Effector memory CD8-positive, alpha-beta T cell (primary cell): ENCODE data around the gene SRD5A3.
A peak's percentile ranks its signal among the peaks of the same experiment; 100 is the strongest.

ENCODE experiments used
- ATAC-seq: fragments of 150-1000 bp; cut with Tn5 transposase; replicated peaks from 2 replicates; pipeline ENCODE4 v1.10.0; 2021; ENCODE audit warnings: mild to moderate bottlenecking, moderate library complexity
- DNase-seq, 3 experiments: peaks; one replicate each; pipeline ENCODE4 v3.0.0; 2021
- H3K27ac Mint-ChIP-seq, 2 donors: one replicate each; pipeline ENCODE4 v1.8.0; 2022; ENCODE audit warnings: mild to moderate bottlenecking in 2 of 2, mixed read lengths in 2 of 2, moderate library complexity in 2 of 2
- H3K27me3 Mint-ChIP-seq, 2 donors: one replicate each; pipeline ENCODE4 v1.8.0; 2022; ENCODE audit warnings: mixed read lengths in 2 of 2
- H3K36me3 Mint-ChIP-seq: one replicate; pipeline ENCODE4 v1.8.0; 2022; ENCODE audit warnings: mild to moderate bottlenecking, moderate library complexity, mixed read lengths; ENCODE audit not compliant: insufficient read depth
- H3K4me1 Mint-ChIP-seq, 2 donors: one replicate each; pipeline ENCODE4 v1.8.0; 2022; ENCODE audit warnings: low read depth in 2 of 2, mixed read lengths in 2 of 2
- H3K4me3 Mint-ChIP-seq, 2 donors: one replicate each; pipeline ENCODE4 v1.8.0; 2022; ENCODE audit warnings: mild to moderate bottlenecking in 2 of 2, mixed read lengths in 2 of 2, moderate library complexity in 2 of 2
- H3K9me3 Mint-ChIP-seq, 2 donors: one replicate each; pipeline ENCODE4 v1.8.0; 2022; ENCODE audit warnings: mixed read lengths in 2 of 2

The SRD5A3 gene

DNA sequence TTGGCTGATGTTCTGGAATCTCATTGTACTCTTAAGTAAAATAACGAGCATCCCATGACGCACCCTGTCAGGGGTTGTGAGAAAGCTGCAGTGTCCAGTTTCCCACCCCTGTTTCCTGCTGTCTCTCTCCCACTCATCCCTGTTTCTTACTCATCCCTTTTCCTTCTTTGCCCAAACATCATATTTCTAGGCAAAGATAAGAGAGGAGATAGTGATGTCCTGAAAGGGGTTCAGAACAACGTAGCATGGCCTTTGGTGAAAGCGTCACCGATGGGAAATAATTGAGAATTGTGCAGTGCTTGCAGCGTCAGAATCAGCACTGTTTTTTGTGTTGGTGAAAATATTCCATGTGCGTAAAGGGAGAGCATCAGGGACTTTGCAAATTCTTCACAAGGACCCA lies 26.2 kb downstream of the SRD5A3 start:
- Mint-ChIP-seq H3K36me3 (no peaks in the 10 kb centered on the region), H3K27ac (no peak overlapping the region), H3K4me1 (no peaks in the 10 kb centered on the region), H3K9me3 (no peaks in the 10 kb centered on the region), H3K4me3 (no peak overlapping the region), H3K27me3 (no peaks in the 10 kb centered on the region)
- ATAC-seq (no peak), DNase-seq (no peak)

DNA sequence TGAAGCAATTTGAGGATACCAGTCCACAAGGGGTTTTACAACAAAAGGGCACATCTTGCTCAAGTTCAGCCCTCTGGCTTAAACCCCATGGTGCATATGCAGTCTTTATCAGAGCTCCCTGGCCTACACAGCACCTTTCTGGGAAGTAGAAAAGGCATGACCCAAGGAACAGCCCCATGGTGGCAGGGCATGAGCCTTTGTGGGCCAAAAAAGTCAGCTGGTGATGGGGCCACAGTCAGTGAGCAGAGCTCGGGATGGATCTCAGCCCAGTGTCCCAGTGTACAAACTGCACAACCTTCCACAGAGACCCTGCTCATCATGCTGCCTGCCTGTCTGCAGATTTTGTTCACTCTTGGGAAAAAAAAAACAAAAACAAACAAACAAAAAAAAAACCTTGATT lies 27.4 kb downstream of the SRD5A3 start:
- H3K27me3 Mint-ChIP-seq: no peaks in the 10 kb centered on the region
- no peak for DNase-seq
- H3K9me3 Mint-ChIP-seq: no peaks in the 10 kb centered on the region
- H3K4me1 Mint-ChIP-seq: no peaks in the 10 kb centered on the region
- H3K27ac Mint-ChIP-seq: no peak overlapping the region
- no peaks in the 10 kb centered on the region for H3K36me3 Mint-ChIP-seq
- H3K4me3 Mint-ChIP-seq: no peak overlapping the region
- no peak for ATAC-seq

- ATAC-seq: no peak
- H3K4me3 Mint-ChIP-seq: no peak overlapping the region
- H3K36me3 Mint-ChIP-seq: no peaks in the 10 kb centered on the region
- no peaks in the 10 kb centered on the region for H3K27me3 Mint-ChIP-seq
- H3K27ac Mint-ChIP-seq: no peak overlapping the region
- no peak for DNase-seq
- H3K9me3 Mint-ChIP-seq: no peaks in the 10 kb centered on the region
- no peaks in the 10 kb centered on the region for H3K4me1 Mint-ChIP-seq
These were observed 30.7 kb downstream of the SRD5A3 start for GRCh38 chr4:55376698-55377097.

GRCh38 chr4:55378617-55379467 lies 32.8 kb downstream of the SRD5A3 start:
- H3K36me3 Mint-ChIP-seq: no peaks in the 10 kb centered on the region
- ATAC-seq (no peak), DNase-seq (no peak)
- H3K4me3 Mint-ChIP-seq: no peak overlapping the region
- H3K27ac Mint-ChIP-seq: peak overlapping the region in 1 of 2 donors; percentile 1
- H3K4me1 Mint-ChIP-seq: no peaks in the 10 kb centered on the region
- H3K27me3 Mint-ChIP-seq: no peaks in the 10 kb centered on the region
- H3K9me3 Mint-ChIP-seq: no peaks in the 10 kb centered on the region

DNA sequence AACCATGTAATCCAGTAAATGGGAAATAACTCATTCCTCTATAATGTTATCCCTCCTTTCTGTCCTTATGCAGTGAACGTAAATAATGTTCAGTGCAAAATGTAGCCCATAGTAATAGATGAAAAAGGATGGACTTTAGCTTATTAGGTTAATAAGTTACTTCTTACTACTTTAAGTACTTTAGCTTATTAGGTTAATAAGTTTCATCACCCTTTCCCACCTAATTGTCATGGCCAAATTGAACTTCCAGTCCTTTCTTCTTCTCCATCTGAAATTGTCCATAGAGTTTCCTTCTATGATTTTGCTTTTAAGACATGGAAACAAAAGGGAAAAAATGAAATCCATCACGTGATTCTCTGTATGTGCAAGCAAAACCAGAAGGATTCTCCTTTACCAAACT lies 34.5 kb downstream of the SRD5A3 start:
- Mint-ChIP-seq H3K9me3 (no peaks in the 10 kb centered on the region), H3K4me3 (no peak overlapping the region), H3K4me1 (no peaks in the 10 kb centered on the region), H3K27ac (no peak overlapping the region), H3K36me3 (no peaks in the 10 kb centered on the region), H3K27me3 (no peaks in the 10 kb centered on the region)
- ATAC-seq (no peak), DNase-seq (no peak)

GRCh38 chr4:55381502-55381901 lies 35.5 kb downstream of the SRD5A3 start:
- H3K27me3 Mint-ChIP-seq: no peaks in the 10 kb centered on the region
- no peaks in the 10 kb centered on the region for H3K4me1 Mint-ChIP-seq
- no peak for DNase-seq
- H3K27ac Mint-ChIP-seq: no peak overlapping the region
- no peak for ATAC-seq
- no peaks in the 10 kb centered on the region for H3K36me3 Mint-ChIP-seq
- no peaks in the 10 kb centered on the region for H3K9me3 Mint-ChIP-seq
- H3K4me3 Mint-ChIP-seq: no peak overlapping the region

GRCh38 chr4:55382488-55383003 lies 36.5 kb downstream of the SRD5A3 start:
- Mint-ChIP-seq H3K4me1 (no peaks in the 10 kb centered on the region), H3K27me3 (no peaks in the 10 kb centered on the region), H3K9me3 (no peaks in the 10 kb centered on the region), H3K27ac (no peak overlapping the region), H3K4me3 (no peak overlapping the region), H3K36me3 (no peaks in the 10 kb centered on the region)
- DNase-seq (no peak), ATAC-seq (no peak)

GRCh38 chr4:55385201-55385649 lies 39.2 kb downstream of the SRD5A3 start:
- Mint-ChIP-seq H3K9me3 (no peaks in the 10 kb centered on the region), H3K36me3 (no peaks in the 10 kb centered on the region)
- no peak for DNase-seq

DNA sequence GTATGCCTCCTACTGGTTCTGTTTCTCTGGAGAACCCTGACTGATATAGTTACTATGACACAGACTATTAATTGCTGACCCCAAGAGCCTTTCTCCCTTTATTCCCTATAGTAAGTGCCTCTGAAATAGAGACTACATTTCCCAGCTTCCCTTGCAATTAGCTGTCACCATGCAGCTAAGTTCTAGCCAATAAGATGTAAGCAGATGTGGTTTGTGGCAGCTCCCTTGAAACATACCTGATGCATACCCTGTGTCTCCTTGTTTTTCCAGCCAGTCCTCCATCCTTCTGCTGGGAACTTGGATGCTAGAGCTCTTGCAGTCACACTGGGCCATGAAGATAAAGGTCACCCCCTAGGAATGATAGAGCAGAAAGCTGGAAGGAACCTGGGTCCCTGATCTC lies 40.0 kb downstream of the SRD5A3 start:
- Mint-ChIP-seq H3K36me3 (no peaks in the 10 kb centered on the region), H3K4me1 (no peaks in the 10 kb centered on the region), H3K4me3 (no peak overlapping the region), H3K27me3 (no peaks in the 10 kb centered on the region), H3K9me3 (no peaks in the 10 kb centered on the region), H3K27ac (no peak overlapping the region)
- DNase-seq (no peak), ATAC-seq (no peak)

More at GRCh38 chr4:55385201-55385649, 39.2 kb downstream of the SRD5A3 start:
- H3K27me3 Mint-ChIP-seq: no peaks in the 10 kb centered on the region
- no peak for ATAC-seq
- no peaks in the 10 kb centered on the region for H3K4me1 Mint-ChIP-seq
- H3K27ac Mint-ChIP-seq: no peak overlapping the region
- no peak overlapping the region for H3K4me3 Mint-ChIP-seq

DNA sequence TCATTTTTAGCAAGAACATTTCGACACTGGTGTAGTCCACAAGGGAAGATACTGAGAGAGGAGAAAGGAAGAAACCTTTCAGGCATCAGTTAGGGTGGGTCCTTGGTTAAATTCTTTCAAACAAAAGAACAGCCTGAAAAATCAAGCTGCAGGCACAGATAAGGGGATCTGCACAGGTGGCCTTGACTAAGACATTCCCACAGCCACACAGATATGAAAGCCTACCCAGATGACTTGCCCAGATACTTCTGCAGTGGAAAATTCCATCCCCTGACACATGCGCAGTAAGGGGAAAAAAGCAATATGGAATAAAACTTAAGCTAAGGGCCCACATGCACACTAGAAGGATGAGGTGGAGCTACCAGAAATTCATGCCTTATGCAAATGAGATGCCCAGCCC lies 40.8 kb downstream of the SRD5A3 start:
- Mint-ChIP-seq H3K36me3 (no peaks in the 10 kb centered on the region), H3K4me1 (no peaks in the 10 kb centered on the region), H3K9me3 (no peaks in the 10 kb centered on the region), H3K27me3 (no peaks in the 10 kb centered on the region), H3K27ac (no peak overlapping the region), H3K4me3 (no peak overlapping the region)
- ATAC-seq (no peak), DNase-seq (no peak)

GRCh38 chr4:55393461-55394320 lies 47.6 kb downstream of the SRD5A3 start:
- ATAC-seq (no peak), DNase-seq (no peak)
- peaks cover 22 to 28% of the 10 kb centered on the region in 2 donors for H3K4me1 Mint-ChIP-seq
- no peaks in the 10 kb centered on the region for H3K27me3 Mint-ChIP-seq
- no peaks in the 10 kb centered on the region for H3K9me3 Mint-ChIP-seq
- peak overlapping the region in 1 of 2 donors; percentile 4 for H3K4me3 Mint-ChIP-seq
- peaks cover 18% of the 10 kb centered on the region for H3K36me3 Mint-ChIP-seq
- H3K27ac Mint-ChIP-seq: peak overlapping the region in 1 of 2 donors; percentile 97

- Mint-ChIP-seq H3K9me3 (no peaks in the 10 kb centered on the region), H3K4me1 (peaks cover 29 to 37% of the 10 kb centered on the region in 2 donors), H3K27me3 (no peaks in the 10 kb centered on the region), H3K27ac (peak overlapping the region; percentile 97 to 98), H3K4me3 (peak overlapping the region; percentile 95), H3K36me3 (peaks cover 18% of the 10 kb centered on the region)
- ATAC-seq (no peak), DNase-seq (no peak)
These were observed 49.1 kb downstream of the SRD5A3 start for GRCh38 chr4:55395218-55395528.

- Mint-ChIP-seq H3K27me3 (no peaks in the 10 kb centered on the region), H3K9me3 (no peaks in the 10 kb centered on the region), H3K4me3 (peak within 1 kb of the TSS; percentile 95), H3K4me1 (peaks cover 31 to 41% of the 10 kb centered on the region in 2 donors), H3K27ac (peak within 1 kb of the TSS; percentile 97 to 98), H3K36me3 (peaks cover 22% of the 10 kb centered on the region)
- DNase-seq: peak; percentile 81 to 84 (median 82)
- ATAC-seq: peak; percentile 90
These were observed 49.7 kb downstream of the SRD5A3 start, which contains the start of gene TMEM165 for GRCh38 chr4:55395529-55396307. Gene TMEM165 (plus strand): TSS chr4:55395957. CDS start chr4:55396190, 233 bp downstream.
